Astrocyte (in vitro differentiated cells and primary cell): ENCODE results near the gene MRPL53. TPM values are rescaled to one million over a fixed set of nuclear protein-coding genes. Genes with fewer than 3 reads are reported as not detected.

ENCODE experiments used
- DNase-seq: peaks from one replicate; pipeline ENCODE4 v3.0.0-alpha.2; 2010; ENCODE audit warnings: low read depth
- FAIRE-seq: peaks from 2 replicates; lab custom pipeline; 2011; peaks lifted over from hg19 to GRCh38; lab: Jason Lieb, UNC
- H2AFZ ChIP-seq: 2 replicates; pipeline ENCODE4 v1.6.0; 2012; ENCODE audit warnings: low read depth, low read length, inconsistent platforms
- H3K27ac ChIP-seq: 2 replicates; pipeline ENCODE4 v1.5.1; 2011; ENCODE audit warnings: low read depth, low read length, inconsistent platforms
- H3K27me3 ChIP-seq: 2 replicates; pipeline ENCODE4 v1.6.0; 2011; ENCODE audit warnings: low read length, inconsistent platforms; ENCODE audit not compliant: insufficient read depth
- H3K36me3 ChIP-seq: 2 replicates; pipeline ENCODE4 v1.5.1; 2011; ENCODE audit warnings: low read length, inconsistent platforms; ENCODE audit not compliant: insufficient read depth
- H3K4me1 ChIP-seq: 2 replicates; pipeline ENCODE4 v1.5.1; 2011; ENCODE audit warnings: low read length, inconsistent platforms; ENCODE audit not compliant: insufficient read depth
- H3K4me2 ChIP-seq: 2 replicates; pipeline ENCODE4 v1.6.0; 2012; ENCODE audit warnings: low read length, inconsistent platforms
- H3K4me3 ChIP-seq: 2 replicates; pipeline ENCODE4 v1.5.1; 2011; ENCODE audit warnings: low read depth, mild to moderate bottlenecking, low read length, inconsistent platforms; ENCODE audit not compliant: insufficient read depth
- H3K79me2 ChIP-seq: 2 replicates; pipeline ENCODE4 v1.6.0; 2012; ENCODE audit warnings: mild to moderate bottlenecking, low read length, inconsistent platforms; ENCODE audit not compliant: insufficient read depth
- H3K9ac ChIP-seq: 2 replicates; pipeline ENCODE4 v1.6.0; 2012; ENCODE audit warnings: mild to moderate bottlenecking, low read length, inconsistent platforms
- H3K9me3 ChIP-seq: 2 replicates; pipeline ENCODE4 v1.5.1; 2012; ENCODE audit warnings: low read depth, mild to moderate bottlenecking, low read length, inconsistent platforms; ENCODE audit not compliant: insufficient read depth
- H4K20me1 ChIP-seq: 2 replicates; pipeline ENCODE4 v1.6.0; 2012; ENCODE audit warnings: low read length, inconsistent platforms; ENCODE audit not compliant: insufficient read depth
- H3K27ac Mint-ChIP-seq: one replicate; pipeline ENCODE4 v1.8.0; 2021; ENCODE audit warnings: mild to moderate bottlenecking, mixed read lengths; ENCODE audit not compliant: unreplicated experiment
- H3K27me3 Mint-ChIP-seq: one replicate; pipeline ENCODE4 v1.8.0; 2021; ENCODE audit warnings: low read depth, mixed read lengths; ENCODE audit not compliant: unreplicated experiment
- H3K36me3 Mint-ChIP-seq: one replicate; pipeline ENCODE4 v1.8.0; 2021; ENCODE audit warnings: low read depth, mixed read lengths; ENCODE audit not compliant: unreplicated experiment
- H3K4me1 Mint-ChIP-seq: one replicate; pipeline ENCODE4 v1.8.0; 2021; ENCODE audit warnings: low read depth, mixed read lengths; ENCODE audit not compliant: unreplicated experiment
- H3K4me3 Mint-ChIP-seq: one replicate; pipeline ENCODE4 v1.8.0; 2021; ENCODE audit warnings: mild to moderate bottlenecking, moderate library complexity, mixed read lengths; ENCODE audit not compliant: unreplicated experiment
- H3K9me3 Mint-ChIP-seq: one replicate; pipeline ENCODE4 v1.8.0; 2021; ENCODE audit warnings: mild to moderate bottlenecking, mixed read lengths; ENCODE audit not compliant: unreplicated experiment
- EZH2 ChIP-seq: IDR thresholded peaks from 2 replicates; pipeline ENCODE4 v1.6.1; 2012; ENCODE audit warnings: mild to moderate bottlenecking, low read length, inconsistent platforms; ENCODE audit not compliant: insufficient read depth
- total RNA-seq: library from RNA; stranded (reverse); gene quantifications from 2 replicates; pipeline ENCODE4 v1.2.1, GENCODE V29; 2021
- TF ChIP-seq, protein P1 (sequence below): IDR thresholded peaks from 2 replicates; pipeline ENCODE4 v1.5.1; 2011; ENCODE audit warnings: low read depth, mild to moderate bottlenecking, inconsistent platforms, low read length, moderate library complexity; ENCODE audit not compliant: insufficient read depth

The MRPL53 gene
- total RNA-seq, 1 donor from 2014 or later: 50.6 TPM

DNA sequence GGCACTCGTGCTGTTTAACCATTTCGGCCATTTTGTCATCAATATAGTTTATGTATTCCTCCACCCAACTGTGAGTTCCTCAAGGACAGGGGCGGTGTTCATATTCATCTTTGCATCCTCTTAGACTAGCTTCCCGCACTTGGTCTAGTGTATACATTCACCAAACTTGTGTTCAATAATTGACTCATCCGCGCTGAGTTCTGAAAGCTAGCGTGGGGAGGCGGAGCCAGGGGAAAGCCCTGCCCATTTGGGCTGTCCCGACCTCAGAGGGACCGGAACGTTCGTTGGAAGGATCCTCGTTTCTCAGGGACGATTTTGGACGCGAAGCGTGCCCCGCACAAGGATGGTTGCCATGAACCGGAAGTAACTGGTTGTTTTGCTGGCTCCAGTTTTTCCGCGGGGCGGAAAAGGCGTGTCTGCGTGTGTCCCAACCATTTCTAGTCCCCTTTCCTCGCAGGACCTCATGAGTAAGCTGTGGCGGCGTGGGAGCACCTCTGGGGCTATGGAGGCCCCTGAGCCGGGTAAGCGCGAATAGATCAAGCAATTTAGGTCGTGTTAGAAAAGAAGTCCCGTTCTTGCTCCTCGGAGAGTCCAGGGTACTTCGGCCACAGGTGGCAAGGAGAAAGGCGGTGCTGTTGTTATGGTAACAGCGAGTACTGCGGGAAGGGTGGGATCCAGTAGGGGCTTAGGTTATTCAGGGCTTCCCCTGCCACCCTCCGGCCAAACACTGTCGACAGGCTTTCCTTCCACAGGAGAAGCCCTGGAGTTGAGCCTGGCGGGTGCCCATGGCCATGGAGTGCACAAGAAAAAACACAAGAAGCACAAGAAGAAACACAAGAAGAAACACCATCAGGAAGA is 17.6 kb downstream of the MRPL53 start, which contains the start of gene INO80B:
TSS of gene INO80B (plus strand) at position 434 of the 858 bp plus-strand sequence. CDS start at position 464, 30 bp downstream.
- Mint-ChIP-seq H3K36me3 (no peaks in the 10 kb centered on the region), H3K4me3 (peak within 1 kb of the TSS; percentile 91), H3K9me3 (no peaks in the 10 kb centered on the region), H3K27me3 (peaks cover 4% of the 10 kb centered on the region), H3K4me1 (peaks cover 21% of the 10 kb centered on the region), H3K27ac (peak within 1 kb of the TSS; percentile 70)
- Histone ChIP-seq H3K9me3 (no peaks in the 10 kb centered on the region), H3K4me2 (peak within 1 kb of the TSS; percentile 89), H3K27me3 (no peaks in the 10 kb centered on the region), H3K9ac (peak within 1 kb of the TSS; percentile 79), H4K20me1 (no peaks in the 10 kb centered on the region), H3K4me3 (peak within 1 kb of the TSS; percentile 74), H3K36me3 (no peaks in the 10 kb centered on the region), H2AFZ (peak within 1 kb of the TSS; percentile 54), H3K79me2 (peaks cover 21% of the 10 kb centered on the region), H3K27ac (peak within 1 kb of the TSS; percentile 1), H3K4me1 (peaks cover 13% of the 10 kb centered on the region)
- TF ChIP-seq EZH2: no peak
- TF ChIP-seq, protein P1, sequence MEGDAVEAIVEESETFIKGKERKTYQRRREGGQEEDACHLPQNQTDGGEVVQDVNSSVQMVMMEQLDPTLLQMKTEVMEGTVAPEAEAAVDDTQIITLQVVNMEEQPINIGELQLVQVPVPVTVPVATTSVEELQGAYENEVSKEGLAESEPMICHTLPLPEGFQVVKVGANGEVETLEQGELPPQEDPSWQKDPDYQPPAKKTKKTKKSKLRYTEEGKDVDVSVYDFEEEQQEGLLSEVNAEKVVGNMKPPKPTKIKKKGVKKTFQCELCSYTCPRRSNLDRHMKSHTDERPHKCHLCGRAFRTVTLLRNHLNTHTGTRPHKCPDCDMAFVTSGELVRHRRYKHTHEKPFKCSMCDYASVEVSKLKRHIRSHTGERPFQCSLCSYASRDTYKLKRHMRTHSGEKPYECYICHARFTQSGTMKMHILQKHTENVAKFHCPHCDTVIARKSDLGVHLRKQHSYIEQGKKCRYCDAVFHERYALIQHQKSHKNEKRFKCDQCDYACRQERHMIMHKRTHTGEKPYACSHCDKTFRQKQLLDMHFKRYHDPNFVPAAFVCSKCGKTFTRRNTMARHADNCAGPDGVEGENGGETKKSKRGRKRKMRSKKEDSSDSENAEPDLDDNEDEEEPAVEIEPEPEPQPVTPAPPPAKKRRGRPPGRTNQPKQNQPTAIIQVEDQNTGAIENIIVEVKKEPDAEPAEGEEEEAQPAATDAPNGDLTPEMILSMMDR: no peak
- FAIRE-seq: no peak
- peak; percentile 95 for DNase-seq

- H4K20me1 ChIP-seq: no peaks in the 10 kb centered on the region
- H3K27ac ChIP-seq: no peak overlapping the region
- Mint-ChIP-seq H3K4me3 (no peak overlapping the region), H3K9me3 (no peaks in the 10 kb centered on the region), H3K4me1 (peaks cover 10% of the 10 kb centered on the region), H3K27me3 (peaks cover 4% of the 10 kb centered on the region), H3K36me3 (no peaks in the 10 kb centered on the region), H3K27ac (no peak overlapping the region)
- H3K4me1 ChIP-seq: peaks cover 9% of the 10 kb centered on the region
- H3K4me2 ChIP-seq: no peak overlapping the region
- H3K79me2 ChIP-seq: peaks cover 7% of the 10 kb centered on the region
- no peak overlapping the region for H3K9ac ChIP-seq
- no peak for FAIRE-seq
- no peak overlapping the region for H2AFZ ChIP-seq
- no peak for DNase-seq
- peaks cover 3% of the 10 kb centered on the region for H3K27me3 ChIP-seq
- no peak overlapping the region for H3K4me3 ChIP-seq
- H3K36me3 ChIP-seq: no peaks in the 10 kb centered on the region
- no peak for TF ChIP-seq EZH2
- TF ChIP-seq, protein P1: no peak
- H3K9me3 ChIP-seq: no peaks in the 10 kb centered on the region
These were observed 21.8 kb downstream of the MRPL53 start for GRCh38 chr2:74450570-74451190.
